CD14-positive monocyte (primary cell): Measurements from ENCODE around the gene TMEM60. TPM values are rescaled to one million over a fixed set of nuclear protein-coding genes. Genes with fewer than 3 reads are reported as not detected.

Experiments used
- DNase-seq, 3 donors: peaks; one replicate each; pipeline ENCODE4 v3.0.0-alpha.2; 2011 to 2022
- H2AFZ ChIP-seq: 2 replicates; pipeline ENCODE4 v1.6.0; 2012; ENCODE audit warnings: mild to moderate bottlenecking, low read depth, low read length, inconsistent platforms; ENCODE audit not compliant: insufficient read depth, poor library complexity, severe bottlenecking
- H3K27ac ChIP-seq, 2 donors: 1 replicate in 1 of 2; 2 replicates in 1 of 2; pipeline ENCODE4 v1.5.1; 2012 to 2013; ENCODE audit warnings: low read length in 2 of 2, control low read depth in 1 of 2, inconsistent platforms in 1 of 2, low read depth in 1 of 2, mild to moderate bottlenecking in 1 of 2
- H3K27me3 ChIP-seq, 2 donors: one replicate each; pipeline versions ENCODE4 v1.6.0 to v1.6.1; 2011 to 2013; ENCODE audit warnings: low read length in 2 of 2; ENCODE audit not compliant: control insufficient read depth in 2 of 2, insufficient read depth in 2 of 2
- H3K36me3 ChIP-seq, 2 donors: replicated peaks in 1 of 2; 1 replicate in 1 of 2; 2 replicates in 1 of 2; pipeline versions ENCODE4 v1.5.1 to v1.6.1; 2012 to 2013; ENCODE audit warnings: low read length in 2 of 2, control low read depth in 1 of 2, inconsistent platforms in 1 of 2, mild to moderate bottlenecking in 1 of 2; ENCODE audit not compliant: insufficient read depth in 2 of 2, control insufficient read depth in 1 of 2
- H3K4me1 ChIP-seq, 2 donors: 1 replicate in 1 of 2; 2 replicates in 1 of 2; pipeline versions ENCODE4 v1.5.1 to v1.6.1; 2012 to 2013; ENCODE audit warnings: low read length in 2 of 2, control low read depth in 1 of 2, inconsistent platforms in 1 of 2, mild to moderate bottlenecking in 1 of 2, moderate library complexity in 1 of 2; ENCODE audit not compliant: insufficient read depth in 2 of 2, control insufficient read depth in 1 of 2
- H3K4me2 ChIP-seq: replicated peaks from 2 replicates; pipeline ENCODE3; 2012; ENCODE audit warnings: low read length, moderate library complexity, mild to moderate bottlenecking; ENCODE audit not compliant: poor library complexity, severe bottlenecking; ENCODE audit errors: extremely low read depth
- H3K4me3 ChIP-seq, 3 experiments: fragments of 200-600 bp in 1 of 3; sonication (generic) in 1 of 3; replicated peaks in 1 of 3; 1 replicate in 2 of 3; 2 replicates in 1 of 3; pipeline ENCODE4 v1.5.1; 2011 to 2013; ENCODE audit warnings: low read length in 3 of 3, mild to moderate bottlenecking in 3 of 3, control low read depth in 2 of 3, low read depth in 2 of 3, inconsistent platforms in 1 of 3, moderate library complexity in 1 of 3
- H3K79me2 ChIP-seq: 2 replicates; pipeline ENCODE4 v1.6.0; 2012; ENCODE audit warnings: mild to moderate bottlenecking, control low read depth, inconsistent platforms, low read length, moderate library complexity; ENCODE audit not compliant: insufficient read depth
- H3K9ac ChIP-seq: 2 replicates; pipeline ENCODE4 v1.6.0; 2017; ENCODE audit warnings: low read length, mild to moderate bottlenecking; ENCODE audit not compliant: insufficient read depth, poor library complexity, severe bottlenecking
- H3K9me3 ChIP-seq, 2 donors: replicated peaks in 1 of 2; 1 replicate in 1 of 2; 2 replicates in 1 of 2; pipeline versions ENCODE4 v1.5.1 to v1.6.1; 2012 to 2013; ENCODE audit warnings: low read length in 2 of 2, control low read depth in 1 of 2; ENCODE audit not compliant: control insufficient read depth in 1 of 2, insufficient read depth in 1 of 2
- H4K20me1 ChIP-seq: 2 replicates; pipeline ENCODE4 v1.6.0; 2012; ENCODE audit warnings: mild to moderate bottlenecking, low read length, control low read depth, moderate library complexity; ENCODE audit not compliant: insufficient read depth
- H3K27ac Mint-ChIP-seq, 7 donors: one replicate each; pipeline ENCODE4 v1.8.0; 2020; ENCODE audit warnings: mild to moderate bottlenecking in 7 of 7, mixed read lengths in 7 of 7, moderate library complexity in 6 of 7, inconsistent platforms in 2 of 7
- H3K27me3 Mint-ChIP-seq, 3 donors: one replicate each; pipeline ENCODE4 v1.8.0; 2021 to 2022; ENCODE audit warnings: low read depth in 3 of 3, mild to moderate bottlenecking in 3 of 3, mixed read lengths in 3 of 3, moderate library complexity in 3 of 3, inconsistent platforms in 1 of 3
- H3K36me3 Mint-ChIP-seq, 2 donors: one replicate each; pipeline ENCODE4 v1.8.0; 2020; ENCODE audit warnings: mixed read lengths in 2 of 2, inconsistent platforms in 1 of 2, mild to moderate bottlenecking in 1 of 2
- H3K4me1 Mint-ChIP-seq: one replicate; pipeline ENCODE4 v1.8.0; 2020; ENCODE audit warnings: mild to moderate bottlenecking, mixed read lengths
- H3K4me3 Mint-ChIP-seq, 2 donors: one replicate each; pipeline ENCODE4 v1.8.0; 2020; ENCODE audit warnings: mild to moderate bottlenecking in 2 of 2, mixed read lengths in 2 of 2, moderate library complexity in 1 of 2
- H3K9me3 Mint-ChIP-seq, 7 donors: one replicate each; pipeline ENCODE4 v1.8.0; 2020 to 2022; ENCODE audit warnings: mixed read lengths in 7 of 7, mild to moderate bottlenecking in 6 of 7, moderate library complexity in 6 of 7, inconsistent platforms in 2 of 7
- CTCF ChIP-seq: fragments of 200-600 bp; IDR thresholded peaks from one replicate; pipeline ENCODE4 v1.8.0; 2022; ENCODE audit warnings: antibody characterized with exemption, mild to moderate bottlenecking
- WGBS: methylation state at CpG from one replicate; pipeline ENCODE4 v1.1.5; 2013; ENCODE audit warnings: missing lambda C conversion rate; ENCODE audit not compliant: insufficient coverage; 5-methylcytosine and 5-hydroxymethylcytosine counted together
- intact Hi-C, 2 donors: fragments of 100-400 bp; cut with micrococcal nuclease; formaldehyde crosslinking; loops; one replicate each; pipeline versions ENCODE4 v1.15.0 to v1.15.1; 2023
- polyA plus RNA-seq, 3 donors: library from polyadenylated mRNA; depleted of rRNA in 1 of 3; unstranded in 2 of 3; stranded (reverse) in 1 of 3; fragments of 300-500 nt in 2 of 3; fragments of >200 nt in 1 of 3; fragmentation: Illumina TruSeq in 2 of 3; gene quantifications; 1 replicate in 2 of 3; 2 replicates in 1 of 3; pipeline ENCODE4 v1.2.3, GENCODE V29; 2012 to 2021

The TMEM60 gene
- polyA plus RNA-seq, 3 donors: 5.5 to 27.6 (median 25.6) TPM

- no peaks in the 10 kb centered on the region for H3K4me1 ChIP-seq
- Mint-ChIP-seq H3K4me3 (no peak overlapping the region), H3K27me3 (no peaks in the 10 kb centered on the region), H3K27ac (no peak overlapping the region), H3K4me1 (peaks cover 11% of the 10 kb centered on the region), H3K36me3 (peaks cover 46 to 50% of the 10 kb centered on the region in 2 donors), H3K9me3 (peaks cover 0 to 9% (median 0%) of the 10 kb centered on the region in 7 donors)
- H3K9me3 ChIP-seq: no peaks in the 10 kb centered on the region
- H3K36me3 ChIP-seq: peaks cover 41 to 82% of the 10 kb centered on the region in 2 donors
- no peak for TF ChIP-seq CTCF
- no peak overlapping the region for H3K9ac ChIP-seq
- H2AFZ ChIP-seq: no peak overlapping the region
- no peak for DNase-seq
- H3K27ac ChIP-seq: no peak overlapping the region
- H3K79me2 ChIP-seq: no peaks in the 10 kb centered on the region
- no peak overlapping the region for H3K4me2 ChIP-seq
- H3K27me3 ChIP-seq: no peaks in the 10 kb centered on the region
- intact Hi-C loops: no loop called here
- no peaks in the 10 kb centered on the region for H4K20me1 ChIP-seq
- WGBS: no CpG with 5 or more reads among the region's 4 CpGs
- no peak overlapping the region for H3K4me3 ChIP-seq
Observed at GRCh38 chr7:77782383-77782782, 15.9 kb downstream of the TMEM60 start.

- H3K9me3 ChIP-seq: no peaks in the 10 kb centered on the region
- no peak overlapping the region for H3K4me2 ChIP-seq
- intact Hi-C loops: no loop called here
- no peaks in the 10 kb centered on the region for H3K27me3 Mint-ChIP-seq
- H3K9me3 Mint-ChIP-seq: peaks cover 0 to 1% (median 0%) of the 10 kb centered on the region in 7 donors
- H4K20me1 ChIP-seq: peaks cover 11% of the 10 kb centered on the region
- peaks cover 1% of the 10 kb centered on the region for H3K4me1 Mint-ChIP-seq
- no peak overlapping the region for H3K4me3 Mint-ChIP-seq
- H3K36me3 ChIP-seq: peaks cover 63 to 95% of the 10 kb centered on the region in 2 donors
- H3K27ac ChIP-seq: no peak overlapping the region
- 100% methylated on average over 1 of the region's 2 CpGs for WGBS
- no peaks in the 10 kb centered on the region for H3K4me1 ChIP-seq
- H3K9ac ChIP-seq: no peak overlapping the region
- H3K36me3 Mint-ChIP-seq: peaks cover 54 to 70% of the 10 kb centered on the region in 2 donors
- H3K4me3 ChIP-seq: no peak overlapping the region
- H3K27me3 ChIP-seq: no peaks in the 10 kb centered on the region
- no peak for TF ChIP-seq CTCF
- no peaks in the 10 kb centered on the region for H3K79me2 ChIP-seq
- no peak overlapping the region for H2AFZ ChIP-seq
- no peak overlapping the region for H3K27ac Mint-ChIP-seq
- DNase-seq: no peak
Observed at GRCh38 chr7:77778535-77778934, 19.7 kb downstream of the TMEM60 start.
